ENCODE data around the gene TXNDC11.
A peak's percentile ranks its signal among the peaks of the same experiment; 100 is the strongest.

The TXNDC11 gene

GRCh38 chr16:11755022-11755760 is 12.5 kb upstream of the TXNDC11 start:
- FAIRE-seq (no peak), DNase-seq (ENCODE audit: low spot score) (no peak)

- DNase-seq (ENCODE audit: low spot score) (no peak), FAIRE-seq (no peak)
Measured at GRCh38 chr16:11752856-11753255, 10.2 kb upstream of the TXNDC11 start.

- FAIRE-seq (no peak), DNase-seq (ENCODE audit: low spot score) (no peak)
Measured at GRCh38 chr16:11750056-11750455, 7.4 kb upstream of the TXNDC11 start.

DNA sequence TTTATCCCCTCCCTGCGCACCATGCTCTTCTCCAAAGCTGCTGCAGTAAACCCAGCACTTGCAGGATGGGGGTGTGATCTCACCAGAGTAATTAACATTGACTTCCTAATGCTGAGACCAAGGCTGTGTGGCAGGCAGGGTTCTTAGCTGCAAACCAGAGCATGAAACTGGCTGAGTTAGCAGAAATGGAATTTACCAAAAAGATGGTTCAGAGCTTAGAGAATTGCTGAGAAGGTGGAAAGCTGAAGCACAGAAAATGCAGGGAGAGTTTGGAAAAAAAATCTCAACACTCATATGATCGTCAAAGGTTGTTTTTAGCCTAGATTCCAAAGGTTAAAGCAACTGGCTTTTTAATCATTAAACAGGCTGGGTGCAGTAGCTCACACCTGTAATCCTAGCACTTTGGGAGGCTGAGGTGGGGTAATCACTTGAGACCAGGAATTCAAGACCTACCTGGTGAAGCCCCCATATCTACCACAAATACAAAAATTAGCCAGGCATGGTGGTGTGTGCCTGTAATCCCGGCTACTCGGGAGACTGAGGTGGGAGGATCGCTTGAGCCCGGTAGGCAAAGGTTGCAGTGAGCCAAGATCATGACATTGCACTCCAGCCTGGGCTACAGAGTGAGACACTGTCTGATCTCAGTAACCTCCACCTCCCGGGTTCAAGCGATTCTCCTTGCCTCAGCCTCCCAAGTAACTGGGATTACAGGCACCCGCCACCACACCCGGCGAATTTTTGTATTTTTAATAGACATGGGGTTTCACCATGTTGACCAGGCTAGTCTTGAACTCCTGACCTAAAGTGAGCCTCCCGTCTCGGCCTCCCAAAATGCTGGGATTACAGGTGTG is 6.0 kb upstream of the TXNDC11 start:
- DNase-seq (ENCODE audit: low spot score) = no peak

DNA sequence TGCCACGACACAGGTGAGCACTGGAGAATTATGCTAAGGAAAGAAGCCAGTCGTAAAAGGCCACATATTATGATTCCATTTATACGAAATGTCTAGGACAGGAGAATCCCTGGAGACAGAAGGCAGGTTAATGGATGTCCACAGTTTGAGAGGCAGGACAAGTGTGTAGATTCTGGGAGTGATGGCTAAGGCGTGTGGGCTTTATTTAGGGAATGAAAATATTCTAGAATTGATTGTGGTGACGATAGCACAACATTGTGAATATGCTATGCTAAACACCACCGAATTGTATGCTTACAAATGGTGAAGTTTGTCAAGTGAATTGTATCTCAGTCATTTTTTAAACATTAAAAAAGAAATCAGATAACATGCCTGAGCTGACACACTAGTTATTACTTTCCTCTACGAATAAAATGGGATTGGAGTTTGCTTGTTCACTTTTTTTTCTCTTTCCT is 5.3 kb upstream of the TXNDC11 start:
- FAIRE-seq (no peak), DNase-seq (ENCODE audit: low spot score) (no peak)

More for the DNA sequence above, 6.0 kb upstream of the TXNDC11 start:
- no peak for FAIRE-seq

GRCh38 chr16:11744075-11744470 is 1.4 kb upstream of the TXNDC11 start:
- DNase-seq (ENCODE audit: low spot score) (no peak), FAIRE-seq (no peak)

DNA sequence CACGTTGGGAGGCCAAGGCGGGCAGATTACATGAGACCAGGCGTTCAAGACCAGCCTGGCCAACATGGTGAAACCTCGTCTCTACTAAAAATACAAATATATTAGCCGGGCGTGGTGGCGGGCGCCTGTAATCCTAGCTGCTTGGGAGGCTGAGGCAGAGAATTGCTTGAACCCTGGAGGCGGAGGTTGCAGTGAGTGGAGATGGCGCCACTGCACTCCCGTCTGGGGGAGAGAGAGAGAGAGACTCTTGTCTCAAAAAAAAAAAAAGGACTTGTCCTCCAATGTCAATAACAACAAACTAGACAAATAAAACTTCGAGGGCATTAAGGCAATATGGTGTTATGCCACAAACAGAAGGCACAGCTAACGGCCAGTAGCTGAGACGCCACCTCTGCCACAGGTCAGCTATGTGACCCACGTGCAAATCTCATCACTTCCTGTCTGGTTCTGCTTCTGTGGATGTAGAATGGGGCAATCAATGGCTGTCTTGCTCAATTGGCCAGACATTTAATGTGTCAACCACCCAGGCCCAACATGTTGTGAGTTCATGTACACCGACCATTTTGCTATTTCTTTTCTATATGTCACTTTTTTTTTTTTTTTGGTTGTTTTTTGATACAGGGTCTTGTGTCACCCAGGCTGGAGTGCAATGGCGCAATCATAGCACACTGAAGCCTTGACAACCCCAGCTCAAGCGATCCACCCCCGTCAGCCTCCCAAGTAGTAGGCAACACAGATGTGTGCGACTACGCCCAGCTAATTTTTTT is 834 bp upstream of the TXNDC11 start:
- DNase-seq (ENCODE audit: low spot score) (peak; percentile 30), FAIRE-seq (no peak)

GRCh38 chr16:11742093-11742535 is 543 bp downstream of the TXNDC11 start:
- DNase-seq (ENCODE audit: low spot score) (peak; percentile 61), FAIRE-seq (no peak)

DNA sequence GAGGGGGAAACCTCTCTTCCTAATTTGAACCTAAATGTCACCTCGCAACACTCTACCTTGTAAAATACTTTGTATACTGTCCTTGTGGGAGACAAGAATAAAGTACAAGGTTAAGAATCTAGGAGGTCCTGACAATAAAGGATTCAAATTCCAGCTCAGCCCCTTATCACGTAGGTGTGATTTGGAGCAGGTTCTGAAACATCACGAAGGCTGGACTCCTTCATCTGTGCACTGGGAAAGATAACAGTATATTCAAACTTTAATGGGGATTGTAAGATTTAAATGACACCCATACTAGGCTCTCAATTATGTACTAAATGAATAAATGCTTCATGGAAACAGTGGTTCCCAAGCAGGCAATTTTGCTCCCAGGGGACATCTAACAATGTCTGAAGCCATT is 2.1 kb downstream of the TXNDC11 start:
- FAIRE-seq (no peak), DNase-seq (ENCODE audit: low spot score) (no peak)

GRCh38 chr16:11738742-11739544 is 3.7 kb downstream of the TXNDC11 start:
- no peak for FAIRE-seq
- DNase-seq (ENCODE audit: low spot score) = no peak

DNA sequence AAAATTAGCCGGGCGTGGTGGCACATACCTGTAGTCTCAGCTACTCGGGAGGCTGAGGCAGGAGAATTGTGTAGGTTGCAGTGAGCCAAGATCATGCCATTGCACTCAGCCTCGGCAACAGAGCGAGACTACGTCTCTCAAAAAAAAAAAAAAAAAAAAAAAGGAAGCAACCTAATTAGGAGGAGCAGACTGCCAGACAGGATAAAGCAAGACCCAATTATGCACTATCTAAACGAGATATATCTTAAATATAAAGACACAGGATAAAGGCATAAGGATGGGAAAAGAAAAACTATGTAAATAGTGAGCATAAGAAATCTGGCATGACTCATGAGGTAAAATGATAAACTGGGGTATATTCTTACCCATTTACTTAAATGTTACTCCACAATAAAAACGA is 4.9 kb downstream of the TXNDC11 start:
- no peak for DNase-seq (ENCODE audit: low spot score)
- no peak for FAIRE-seq

- FAIRE-seq = no peak
- DNase-seq (ENCODE audit: low spot score) = no peak
Measured at GRCh38 chr16:11736903-11737302, 5.8 kb downstream of the TXNDC11 start.

GRCh38 chr16:11735787-11736186 is 6.9 kb downstream of the TXNDC11 start:
- DNase-seq (ENCODE audit: low spot score) (no peak), FAIRE-seq (no peak)

DNA sequence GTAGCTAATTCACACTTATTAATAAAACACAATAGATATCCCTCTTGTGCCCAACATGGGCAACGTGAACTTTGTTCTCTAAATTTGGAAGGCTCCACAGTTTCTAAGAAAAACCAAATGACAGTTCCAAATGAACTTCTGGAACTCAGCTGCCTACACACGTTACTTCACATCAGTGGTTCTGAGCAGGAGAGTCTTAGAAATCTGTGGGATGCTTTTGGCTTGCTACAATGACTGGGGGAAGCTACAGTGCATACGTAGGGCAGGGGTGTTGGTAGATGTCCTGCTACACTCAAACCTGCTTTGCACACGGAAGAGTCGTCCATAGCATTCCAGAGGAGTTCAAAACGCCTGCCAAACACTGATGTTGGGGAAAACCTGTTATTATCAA is 8.0 kb downstream of the TXNDC11 start:
- DNase-seq (ENCODE audit: low spot score) = no peak
- no peak for FAIRE-seq

DNA sequence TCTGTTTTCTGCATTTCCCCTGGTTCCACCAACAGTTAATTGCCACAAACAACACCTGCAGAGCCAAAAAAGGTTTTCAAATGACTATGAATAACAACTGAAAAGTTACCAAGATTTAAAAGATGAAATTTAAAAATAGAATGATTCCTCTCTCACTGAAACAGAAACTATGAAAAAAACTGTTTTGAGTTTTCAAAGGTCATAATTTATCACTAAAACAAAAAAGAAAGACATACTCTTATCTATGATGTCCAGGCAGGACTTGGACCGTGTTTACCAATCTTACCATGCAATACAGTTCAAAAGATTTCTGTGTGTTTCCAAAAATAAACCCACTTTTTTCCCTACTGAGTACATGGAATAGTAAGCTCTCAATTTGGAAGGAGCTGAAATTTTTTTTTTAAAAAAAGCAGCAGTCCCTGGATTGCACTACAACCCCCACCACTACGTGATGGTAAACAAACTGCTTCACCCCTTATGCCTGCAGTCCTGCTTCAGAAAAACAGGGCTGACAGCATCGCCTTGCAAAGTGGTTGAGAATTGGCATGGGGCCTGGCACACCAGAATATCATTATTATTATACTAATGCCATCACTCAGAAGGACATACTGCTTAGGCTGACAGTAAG is 8.5 kb downstream of the TXNDC11 start:
- DNase-seq (ENCODE audit: low spot score) = no peak
- FAIRE-seq = no peak

DNA sequence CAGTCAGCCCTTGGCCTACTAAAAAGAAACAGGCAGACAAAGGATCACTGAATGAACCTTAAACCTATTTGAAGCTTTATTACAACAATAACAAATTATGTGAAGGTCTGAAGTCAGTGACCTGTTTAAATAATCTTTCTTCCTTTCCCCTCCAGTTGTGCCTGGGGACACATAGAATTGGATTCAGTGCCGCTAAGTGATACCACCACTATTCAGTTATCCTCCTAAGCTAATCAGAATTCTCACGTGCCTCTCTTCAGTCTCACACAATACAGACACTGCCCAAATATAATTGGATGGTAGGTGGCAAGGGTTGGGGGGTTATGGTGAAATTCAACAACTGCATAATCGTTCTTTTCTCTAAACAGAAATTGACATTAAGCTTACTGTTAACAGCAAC is 11.4 kb downstream of the TXNDC11 start:
- FAIRE-seq (no peak), DNase-seq (ENCODE audit: low spot score) (no peak)

GRCh38 chr16:11729787-11730186 is 12.9 kb downstream of the TXNDC11 start:
- FAIRE-seq (no peak), DNase-seq (ENCODE audit: low spot score) (no peak)

DNA sequence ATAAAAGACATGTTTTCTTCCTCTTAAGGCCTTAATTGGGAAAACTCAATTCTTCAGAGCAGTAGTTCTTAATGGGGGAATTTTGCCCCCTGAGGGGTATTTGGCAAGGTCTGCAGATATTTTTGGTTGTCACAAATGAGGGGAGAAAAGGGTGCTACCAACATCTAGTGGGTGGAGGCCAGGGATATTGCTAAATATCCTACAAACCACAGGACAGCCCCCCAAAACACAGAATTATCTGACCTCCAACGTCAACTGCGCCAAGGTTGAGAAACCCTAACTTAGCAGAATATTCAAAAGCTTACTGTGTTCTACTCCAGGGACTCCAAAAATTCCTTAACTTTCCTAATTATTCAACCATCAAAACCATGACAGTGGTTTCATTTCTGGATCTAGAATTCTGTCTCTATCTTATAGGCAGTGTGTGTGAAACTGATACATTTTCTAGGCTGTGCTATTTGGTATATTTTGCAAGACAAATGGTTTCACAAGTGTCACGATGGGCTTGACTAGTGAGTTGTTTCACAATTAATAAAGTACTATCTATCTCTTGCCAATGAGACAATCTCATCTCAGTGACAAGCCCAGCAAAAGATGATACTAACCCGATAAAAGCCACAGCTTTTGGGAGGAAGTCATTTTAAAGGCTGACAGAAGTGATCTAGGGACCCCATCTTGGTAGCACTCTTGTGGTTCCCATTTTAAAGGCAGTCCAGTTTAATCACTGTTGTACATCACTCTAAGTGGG is 14.7 kb downstream of the TXNDC11 start:
- FAIRE-seq = no peak
- no peak for DNase-seq (ENCODE audit: low spot score)

DNA sequence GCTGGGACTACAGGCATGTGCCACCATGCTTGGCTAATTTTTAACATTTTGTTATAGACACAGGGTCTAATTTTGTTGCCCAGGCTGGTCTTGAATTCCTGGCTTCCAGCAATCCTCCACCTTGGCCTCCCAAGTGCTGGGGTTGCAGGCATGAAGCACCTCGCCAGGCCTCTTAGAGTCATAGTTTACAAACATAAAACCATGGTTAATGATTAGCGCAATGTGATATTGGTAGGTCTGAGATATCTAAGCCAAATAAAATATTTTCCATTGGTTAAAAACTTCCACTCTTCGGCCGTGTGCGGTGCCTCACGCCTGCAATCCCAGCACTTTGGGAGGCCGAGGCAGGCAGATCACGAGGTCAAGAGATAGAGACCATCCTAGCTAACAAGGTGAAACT is 16.6 kb downstream of the TXNDC11 start:
- FAIRE-seq = no peak
- no peak for DNase-seq (ENCODE audit: low spot score)

DNA sequence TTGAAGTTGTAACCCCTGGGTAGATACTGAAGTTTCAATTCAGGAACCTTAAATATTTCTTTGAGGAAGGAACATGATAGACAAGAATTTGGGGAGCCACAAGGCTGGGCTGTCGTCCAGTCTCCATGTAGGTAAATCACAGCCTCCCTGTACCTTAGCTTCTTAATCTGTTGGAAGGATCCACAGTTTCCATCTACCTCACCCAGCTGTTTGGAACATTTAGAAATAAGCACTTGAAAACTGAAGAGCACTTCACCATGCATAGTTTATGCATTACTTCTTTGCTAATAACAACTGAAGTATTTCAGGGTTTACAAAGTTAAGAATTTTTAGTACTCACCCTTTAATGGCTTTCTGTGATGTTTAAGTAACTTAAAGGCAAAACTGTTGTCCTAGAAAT is 17.2 kb downstream of the TXNDC11 start:
- FAIRE-seq (no peak), DNase-seq (ENCODE audit: low spot score) (no peak)

All from urothelium cell line (cell line).